DMS 273 (cell line): ENCODE measurements around the gene CFAP100.

Experiments used
- DNase-seq: peaks from one replicate; lab custom pipeline; 2025; ENCODE audit not compliant: unreplicated experiment; lab: John Stamatoyannopoulos, UW

Gene CFAP100

GRCh38 chr3:126373682-126374601, 20.8 kb upstream of the CFAP100 start:
- DNase-seq = no peak

DNA sequence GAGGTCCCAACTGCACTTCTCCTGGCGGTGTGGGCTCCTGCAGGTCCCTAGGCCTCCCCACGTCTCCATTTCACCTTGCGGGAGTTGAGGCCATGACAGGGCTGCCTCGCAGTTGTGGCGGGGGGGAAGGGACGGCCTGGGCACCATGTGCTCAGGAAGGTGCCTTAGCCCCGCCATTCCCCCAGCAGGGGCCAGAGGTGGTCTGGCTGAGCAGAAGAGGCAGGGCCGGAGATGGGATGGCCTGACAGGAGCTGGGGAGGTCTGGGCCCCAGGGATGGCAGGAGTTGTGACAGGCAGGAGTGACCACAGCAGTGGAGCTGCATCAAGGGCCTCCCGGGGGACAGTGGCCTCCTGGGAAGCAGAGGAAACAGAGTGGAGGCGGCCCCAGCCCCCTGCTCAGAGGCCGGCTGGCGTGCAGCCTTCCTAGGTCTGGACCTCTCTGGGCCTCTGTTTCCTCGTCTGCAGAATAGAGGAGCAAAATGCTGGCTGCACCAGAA, 18.8 kb upstream of the CFAP100 start:
- DNase-seq = no peak

- no peak for DNase-seq
Observed at GRCh38 chr3:126376444-126376843, 18.3 kb upstream of the CFAP100 start.

GRCh38 chr3:126377211-126377610, 17.5 kb upstream of the CFAP100 start:
- no peak for DNase-seq

DNA sequence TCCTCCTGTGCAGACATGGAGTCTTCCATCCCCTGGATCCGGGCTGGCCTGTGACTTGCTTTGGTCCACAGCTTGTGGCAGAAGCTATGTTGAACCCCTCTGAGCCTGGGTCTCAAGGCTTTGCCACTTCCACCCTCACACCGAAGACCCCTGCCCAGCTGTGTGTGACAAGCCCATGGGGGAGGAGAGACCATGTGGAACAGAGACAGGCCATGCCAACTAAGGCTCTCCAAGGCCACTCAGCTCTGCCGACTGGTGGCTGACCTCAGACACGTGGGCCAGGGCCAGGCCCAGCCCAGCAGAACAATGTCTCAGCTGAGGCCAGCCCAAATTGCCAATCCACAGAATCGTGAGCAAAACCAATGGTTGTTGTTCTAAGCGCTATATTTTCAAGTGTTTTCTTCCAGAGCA, 16.4 kb upstream of the CFAP100 start:
- DNase-seq = no peak

DNA sequence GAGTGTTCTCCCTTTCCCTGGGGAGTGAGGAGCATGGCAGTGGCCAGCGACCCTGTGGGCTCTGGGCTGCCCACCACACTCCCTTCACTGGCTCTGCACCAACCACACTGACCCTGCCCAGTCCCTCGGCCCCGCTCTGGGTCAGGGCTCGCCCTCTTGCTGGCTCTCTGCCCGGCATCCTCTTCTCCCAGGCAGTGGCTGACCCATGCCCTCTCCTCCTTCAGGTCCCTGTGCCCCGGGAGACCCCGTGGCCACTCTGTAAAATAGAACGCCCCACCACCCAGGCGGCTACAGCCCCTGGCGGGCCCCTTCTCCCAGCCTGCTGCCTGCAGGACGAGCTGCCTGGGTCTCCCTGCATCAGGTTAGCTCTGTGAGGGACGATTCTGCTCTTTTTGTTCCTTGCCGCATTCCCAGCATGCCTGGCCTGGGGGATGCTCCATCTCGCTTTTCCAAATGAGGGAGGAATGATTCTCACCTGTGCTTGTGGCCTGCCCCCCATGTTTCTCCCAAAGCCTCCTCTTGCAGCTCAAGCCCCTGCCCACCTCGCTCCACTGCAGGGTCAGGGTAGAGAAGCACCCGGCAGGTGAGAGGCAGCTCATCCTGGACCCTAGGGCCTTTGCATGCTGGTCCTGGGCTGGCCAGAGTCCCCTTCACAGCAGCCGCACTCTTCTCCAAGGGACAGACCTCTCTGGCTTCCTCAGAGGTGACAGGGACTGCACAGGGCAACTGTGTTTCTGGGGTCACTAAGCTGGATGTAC, 14.5 kb upstream of the CFAP100 start:
- DNase-seq = no peak

GRCh38 chr3:126381966-126382365, 12.7 kb upstream of the CFAP100 start:
- no peak for DNase-seq

DNA sequence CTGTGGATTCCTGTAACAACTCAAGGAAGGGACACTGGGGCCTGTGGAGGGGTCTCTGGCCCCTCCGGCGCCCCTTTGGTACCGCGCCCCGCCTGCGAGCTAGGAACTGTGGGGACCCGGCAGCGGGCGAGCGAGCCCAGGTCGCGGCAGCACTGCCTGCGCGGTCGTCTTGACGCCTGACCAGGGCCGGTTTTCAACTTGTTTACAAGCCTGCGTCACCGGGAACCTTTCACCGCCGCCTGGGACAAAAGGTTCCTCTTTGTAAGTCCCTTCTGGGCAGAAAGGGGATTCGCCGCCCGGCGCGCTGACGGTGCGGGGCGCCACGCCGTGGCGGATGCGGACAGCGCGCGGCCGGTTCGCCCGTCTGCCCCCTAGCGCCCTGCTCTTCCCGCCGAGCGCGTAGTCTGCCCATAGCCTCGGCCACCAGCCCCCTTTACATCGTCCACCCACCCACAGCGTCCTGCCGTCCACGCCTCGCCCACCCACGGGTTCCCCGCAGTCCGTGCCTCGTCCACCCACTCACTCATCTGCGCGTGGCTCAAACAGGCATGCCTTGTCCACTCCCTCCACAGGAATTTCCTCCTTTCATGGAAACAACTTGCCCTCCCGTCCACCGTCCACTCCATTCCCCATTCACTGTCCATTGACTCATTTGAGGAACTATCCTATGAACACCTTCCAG, 5.5 kb upstream of the CFAP100 start:
- peak; percentile 95 for DNase-seq

GRCh38 chr3:126389794-126390146, 4.9 kb upstream of the CFAP100 start:
- no peak for DNase-seq

DNA sequence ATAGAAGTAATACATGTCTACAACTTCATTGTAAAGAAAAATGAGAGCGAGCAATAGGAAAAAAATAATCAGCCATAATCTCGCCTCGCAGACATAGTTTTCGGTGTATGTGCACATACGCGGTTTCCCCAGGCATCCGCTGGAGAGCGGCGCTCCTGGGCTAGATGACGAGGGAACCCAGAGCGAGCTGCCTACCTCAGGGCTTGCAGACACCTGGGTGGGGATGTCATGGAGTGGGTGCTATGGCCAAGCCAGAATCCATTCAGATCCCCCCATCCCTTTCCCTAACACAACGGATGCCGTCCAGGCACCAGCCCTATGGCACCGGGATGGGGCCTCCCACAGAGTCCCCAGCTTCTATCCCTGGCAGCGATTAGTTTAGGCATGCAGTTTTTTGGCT, 4.5 kb upstream of the CFAP100 start:
- no peak for DNase-seq

- DNase-seq = no peak
Observed at GRCh38 chr3:126390751-126391150, 4.0 kb upstream of the CFAP100 start.

DNA sequence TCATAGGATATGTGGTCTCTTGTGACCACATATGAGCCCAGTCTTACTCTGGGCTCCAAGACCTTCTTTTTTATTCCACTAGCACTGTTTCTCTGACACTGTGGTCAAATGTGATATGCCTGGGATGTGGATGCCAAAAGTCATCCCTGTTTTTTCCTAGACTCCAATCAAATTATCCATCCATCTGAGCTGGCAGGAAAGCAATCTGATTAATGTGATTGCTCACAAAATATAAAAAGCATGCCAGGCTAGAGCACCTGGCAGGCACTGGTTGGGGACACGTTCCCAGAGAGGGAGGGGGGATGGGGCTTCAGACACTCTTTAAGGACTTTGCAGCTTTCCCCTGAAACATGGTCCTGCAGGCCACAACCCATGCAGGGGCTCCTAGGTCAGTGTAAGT, 3.1 kb upstream of the CFAP100 start:
- DNase-seq = no peak

GRCh38 chr3:126392246-126392645, 2.5 kb upstream of the CFAP100 start:
- no peak for DNase-seq

- DNase-seq = no peak
Observed at GRCh38 chr3:126393563-126393962, 1.1 kb upstream of the CFAP100 start.

DNA sequence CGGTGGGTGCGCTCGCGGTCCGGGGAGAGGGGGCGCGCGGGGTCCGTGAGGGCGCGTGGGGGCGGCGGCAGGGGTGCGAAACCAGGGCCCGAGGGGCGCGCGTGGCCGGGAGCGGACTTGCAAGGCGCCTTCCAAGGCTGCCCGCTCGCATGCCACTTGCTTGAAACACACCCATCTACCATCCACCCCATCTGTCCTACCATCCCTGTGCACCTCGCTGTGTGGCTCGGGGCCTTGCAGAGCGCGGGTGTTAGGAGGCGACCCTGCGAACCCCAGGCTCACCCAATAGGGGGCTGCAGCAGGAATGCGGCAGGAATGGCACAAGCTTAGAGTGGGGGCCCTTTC, 240 bp downstream of the CFAP100 start:
- DNase-seq = peak; percentile 77

GRCh38 chr3:126395846-126396513, 1.3 kb downstream of the CFAP100 start:
- DNase-seq = no peak

GRCh38 chr3:126396536-126396935, 1.8 kb downstream of the CFAP100 start:
- DNase-seq = no peak

- DNase-seq = no peak
Observed at GRCh38 chr3:126397610-126398422, 3.1 kb downstream of the CFAP100 start.

- no peak for DNase-seq
Observed at GRCh38 chr3:126398423-126399350, 4.0 kb downstream of the CFAP100 start.
